K562 (cell line): ENCODE data around the gene ST7.

Experiments
- EHMT2 ChIP-seq: fragments of 450-650 bp; IDR thresholded peaks from 2 replicates; pipeline ENCODE4 v1.6.1; 2018; ENCODE audit warnings: antibody characterized with exemption
- MLLT1 ChIP-seq, 2 experiments: fragments of 450-650 bp; IDR thresholded peaks; 2 replicates each; pipeline ENCODE4 v1.6.1; 2016
- POLR2B ChIP-seq: fragments of 450-650 bp; IDR thresholded peaks from 2 replicates; pipeline ENCODE4 v1.6.1; 2018; ENCODE audit warnings: low read depth; ENCODE audit not compliant: partially characterized antibody
- RB1 ChIP-seq: fragments of 450-650 bp; IDR thresholded peaks from 2 replicates; pipeline ENCODE4 v1.6.1; 2017; ENCODE audit warnings: low read depth, mild to moderate bottlenecking
- USF2 ChIP-seq: sonication (generic); formaldehyde crosslinking; IDR thresholded peaks from 2 replicates; pipeline ENCODE4 v1.5.0; 2020; ENCODE audit warnings: missing genetic modification reagents
- YY1 ChIP-seq, 3 experiments: IDR thresholded peaks; 2 replicates each; pipeline ENCODE4 v1.6.1; 2011; ENCODE audit warnings: low read length in 2 of 3, mild to moderate bottlenecking in 2 of 3, moderate library complexity in 2 of 3, borderline replicate concordance in 1 of 3, control low read depth in 1 of 3, low read depth in 1 of 3; ENCODE audit not compliant: insufficient read depth in 3 of 3, insufficient replicate concordance in 2 of 3, control insufficient read depth in 1 of 3, insufficient read length in 1 of 3; ENCODE audit errors: extremely low read depth in 1 of 3
- ZFP1 ChIP-seq: fragments of 450-650 bp; formaldehyde crosslinking; IDR thresholded peaks from 2 replicates; pipeline ENCODE4 v1.4.0; 2020; ENCODE audit warnings: mild to moderate bottlenecking, mixed read lengths
- ZNF232 ChIP-seq: sonication (generic); formaldehyde crosslinking; IDR thresholded peaks from 2 replicates; pipeline ENCODE4 v1.8.0; 2022; ENCODE audit warnings: mild to moderate bottlenecking, missing genetic modification reagents

- no peak for TF ChIP-seq ZFP1 (CRISPR knock-in tag)
- TF ChIP-seq YY1 (IDR thresholded peaks at IDR 0.05; ENCODE audit: borderline replicate concordance in 1 of 3, control insufficient read depth in 1 of 3, extremely low read depth in 1 of 3, insufficient read depth in 3 of 3, insufficient read length in 1 of 3, insufficient replicate concordance in 2 of 3, low read depth in 1 of 3, low read length in 2 of 3): no peak
- TF ChIP-seq USF2: no peak
- TF ChIP-seq EHMT2: no peak
- TF ChIP-seq RB1: no peak
- no peak for TF ChIP-seq MLLT1 (IDR thresholded peaks at IDR 0.05)
- TF ChIP-seq ZNF232 (CRISPR knock-in tag): no peak
- no peak for TF ChIP-seq POLR2B
Observed at GRCh38 chr7:117171106-117171505, 217.8 kb downstream of the ST7 start.
